Lower leg skin (tissue), 4 donors: Measurements from ENCODE around the gene ENPP6. TPM values are rescaled to one million over a fixed set of nuclear protein-coding genes. Genes with fewer than 3 reads are reported as not detected.
"Not testable (repeated sequence)": the region's sequence is repeated elsewhere in the genome, so short reads cannot be mapped to it uniquely, and the experiment has no call there.

ENCODE experiments used
- DNase-seq, 2 donors: peaks; one replicate each; pipeline ENCODE4 v3.0.0-alpha.2; 2019; ENCODE audit warnings: low spot score in 2 of 2
- H3K4me3 ChIP-seq: fragments of 200-600 bp; sonication (generic); 2 replicates; pipeline ENCODE4 v1.5.1; 2017; ENCODE audit warnings: mild to moderate bottlenecking, low read depth; ENCODE audit not compliant: poor library complexity, severe bottlenecking
- CTCF ChIP-seq, 3 donors: fragments of 450-650 bp; IDR thresholded peaks; one replicate each; pipeline ENCODE4 v1.5.1; 2016; ENCODE audit warnings: antibody characterized with exemption in 3 of 3, mild to moderate bottlenecking in 3 of 3, moderate library complexity in 2 of 3
- POLR2A ChIP-seq, 2 donors: fragments of 450-650 bp; IDR thresholded peaks; one replicate each; pipeline ENCODE4 v1.6.1; 2016 to 2017; ENCODE audit warnings: antibody characterized with exemption in 2 of 2, mild to moderate bottlenecking in 1 of 2, moderate library complexity in 1 of 2
- WGBS, 2 donors: methylation state at CpG; one replicate each; pipeline ENCODE4 v1.1.5; 2018; 5-methylcytosine and 5-hydroxymethylcytosine counted together
- intact Hi-C: fragments of 100-400 bp; cut with DNase I; formaldehyde crosslinking; loops from one replicate; pipeline ENCODE4 v1.15.0; 2023; ENCODE audit warnings: low total_unique reads
- total RNA-seq, 4 donors: library from RNA; depleted of rRNA; stranded (reverse); fragments of >200 nt; gene quantifications; one replicate each; pipeline ENCODE4 v1.1.0, GENCODE V29; 2016

ENPP6 gene
- total RNA-seq, 4 donors from 2014 or later, result 0.16 TPM; not detected in 3

- TF ChIP-seq CTCF (IDR thresholded peaks at IDR 0.05) (no peak), POLR2A (IDR thresholded peaks at IDR 0.05) (no peak)
- DNase-seq, result no peak
- intact Hi-C loops, result no loop called here
- H3K4me3 ChIP-seq, result no peak overlapping the region
- WGBS, 2 donors, result 97 to 99% methylated on average over 3 of the region's 3 CpGs
These were observed 158.6 kb downstream of the ENPP6 start for GRCh38 chr4:184059099-184059498.

- WGBS, 2 donors, result 85 to 86% methylated on average over 6 of the region's 6 CpGs
- TF ChIP-seq CTCF (IDR thresholded peaks at IDR 0.05) (no peak), POLR2A (IDR thresholded peaks at IDR 0.05) (no peak)
- intact Hi-C loops, result no loop called here
These were observed 159.6 kb downstream of the ENPP6 start for GRCh38 chr4:184058026-184058425.

GRCh38 chr4:184056877-184057276 is 160.8 kb downstream of the ENPP6 start:
- TF ChIP-seq POLR2A (IDR thresholded peaks at IDR 0.05), result no peak
- no peak for TF ChIP-seq CTCF (IDR thresholded peaks at IDR 0.05)
- intact Hi-C loops, result no loop called here
- WGBS, 2 donors, result 88 to 90% methylated on average over 14 of the region's 14 CpGs
- no peak for DNase-seq
- no peak overlapping the region for H3K4me3 ChIP-seq

More at GRCh38 chr4:184058026-184058425, 159.6 kb downstream of the ENPP6 start:
- H3K4me3 ChIP-seq, result no peak overlapping the region
- no peak for DNase-seq

- DNase-seq, result no peak
- 48 to 49% methylated on average over 5 of the region's 5 CpGs for WGBS, 2 donors
- intact Hi-C loops, result no loop called here
- no peak overlapping the region for H3K4me3 ChIP-seq
- TF ChIP-seq CTCF (IDR thresholded peaks at IDR 0.05) (no peak), POLR2A (IDR thresholded peaks at IDR 0.05) (no peak)
These were observed 164.2 kb downstream of the ENPP6 start for GRCh38 chr4:184053434-184053833.

- 88% methylated on average over 2 of the region's 2 CpGs for WGBS, 2 donors
- TF ChIP-seq POLR2A (IDR thresholded peaks at IDR 0.05) (no peak), CTCF (IDR thresholded peaks at IDR 0.05) (no peak)
- no peak overlapping the region for H3K4me3 ChIP-seq
- no peak for DNase-seq
- intact Hi-C loops, result no loop called here
These were observed 165.1 kb downstream of the ENPP6 start for GRCh38 chr4:184052616-184053015.

- WGBS, 2 donors, result 93 to 96% methylated on average over 4 of the region's 4 CpGs
- DNase-seq, H3K4me3 ChIP-seq, intact Hi-C loops: not testable (repeated sequence)
These were observed 166.4 kb downstream of the ENPP6 start for GRCh38 chr4:184051262-184051661.
